HL-60 (cell line): ENCODE results near the gene ZFP36.

Experiments used
- CTCF ChIP-seq: IDR thresholded peaks from one replicate; pipeline ENCODE4 v1.5.1; 2011; ENCODE audit warnings: low read length, control low read depth, inconsistent platforms; ENCODE audit not compliant: insufficient read depth
- GABPA ChIP-seq: IDR thresholded peaks from 2 replicates; pipeline ENCODE4 v1.6.1; 2012; ENCODE audit warnings: low read depth
- POLR2AphosphoS5 ChIP-seq: IDR thresholded peaks from 2 replicates; pipeline ENCODE4 v1.6.1; 2012; ENCODE audit warnings: low read depth
- REST ChIP-seq: IDR thresholded peaks from 2 replicates; pipeline ENCODE4 v1.6.1; 2012; ENCODE audit warnings: low read depth; ENCODE audit not compliant: insufficient replicate concordance
- SPI1 ChIP-seq: IDR thresholded peaks from 2 replicates; pipeline ENCODE4 v1.6.1; 2012; ENCODE audit warnings: low read depth, mild to moderate bottlenecking, borderline replicate concordance

- TF ChIP-seq SPI1 (no peak), CTCF (no peak), POLR2AphosphoS5 (no peak), GABPA (no peak), REST (no peak)
These were observed 41.1 kb upstream of the ZFP36 start for GRCh38 chr19:39365531-39365930.
